Measurements from ENCODE around the gene THRB.

THRB gene

DNA sequence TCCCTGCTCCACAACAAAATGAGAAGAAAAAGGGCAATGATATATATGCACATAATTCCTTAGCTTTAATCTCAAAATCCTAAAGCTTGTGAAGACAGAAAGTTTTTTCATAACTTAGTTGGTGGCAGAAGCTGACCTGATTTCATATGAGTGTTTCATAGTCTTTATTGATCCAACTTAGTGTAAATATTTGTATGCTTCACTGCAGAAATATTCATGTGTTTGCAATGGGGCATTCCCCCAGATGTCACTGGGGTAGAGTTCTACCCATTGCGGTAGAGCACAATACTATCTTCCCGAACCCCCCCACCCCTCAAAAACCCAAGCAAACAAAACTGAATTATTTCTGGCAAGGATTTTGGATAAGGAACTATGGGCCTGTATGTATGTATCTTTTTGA, 221.2 kb downstream of the THRB start:
- TF ChIP-seq, protein P1, sequence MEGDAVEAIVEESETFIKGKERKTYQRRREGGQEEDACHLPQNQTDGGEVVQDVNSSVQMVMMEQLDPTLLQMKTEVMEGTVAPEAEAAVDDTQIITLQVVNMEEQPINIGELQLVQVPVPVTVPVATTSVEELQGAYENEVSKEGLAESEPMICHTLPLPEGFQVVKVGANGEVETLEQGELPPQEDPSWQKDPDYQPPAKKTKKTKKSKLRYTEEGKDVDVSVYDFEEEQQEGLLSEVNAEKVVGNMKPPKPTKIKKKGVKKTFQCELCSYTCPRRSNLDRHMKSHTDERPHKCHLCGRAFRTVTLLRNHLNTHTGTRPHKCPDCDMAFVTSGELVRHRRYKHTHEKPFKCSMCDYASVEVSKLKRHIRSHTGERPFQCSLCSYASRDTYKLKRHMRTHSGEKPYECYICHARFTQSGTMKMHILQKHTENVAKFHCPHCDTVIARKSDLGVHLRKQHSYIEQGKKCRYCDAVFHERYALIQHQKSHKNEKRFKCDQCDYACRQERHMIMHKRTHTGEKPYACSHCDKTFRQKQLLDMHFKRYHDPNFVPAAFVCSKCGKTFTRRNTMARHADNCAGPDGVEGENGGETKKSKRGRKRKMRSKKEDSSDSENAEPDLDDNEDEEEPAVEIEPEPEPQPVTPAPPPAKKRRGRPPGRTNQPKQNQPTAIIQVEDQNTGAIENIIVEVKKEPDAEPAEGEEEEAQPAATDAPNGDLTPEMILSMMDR (IDR thresholded peaks at IDR 0.05), result no peak

DNA sequence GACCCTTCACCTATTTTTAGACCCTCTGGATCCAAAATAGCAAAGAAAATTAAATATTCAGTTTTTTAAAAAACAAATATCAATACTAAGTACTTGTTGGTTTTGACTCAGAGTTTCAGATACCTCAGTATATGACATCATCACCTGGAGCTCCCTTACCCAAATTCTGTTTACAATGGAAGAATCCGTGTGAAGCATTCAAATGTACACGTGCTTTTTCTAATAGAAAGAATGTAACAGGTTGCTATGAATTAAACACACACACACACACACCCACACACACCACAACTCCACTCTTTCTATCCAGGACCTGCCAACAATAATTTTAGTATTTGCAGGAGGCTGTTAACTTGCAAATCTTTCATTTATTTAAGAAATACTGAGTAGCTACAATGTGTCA, 221.8 kb downstream of the THRB start:
- TF ChIP-seq, protein P1 (IDR thresholded peaks at IDR 0.05), result no peak

GRCh38 chr3:24272408-24272807, 222.2 kb downstream of the THRB start:
- TF ChIP-seq, protein P1 (IDR thresholded peaks at IDR 0.05), result no peak

DNA sequence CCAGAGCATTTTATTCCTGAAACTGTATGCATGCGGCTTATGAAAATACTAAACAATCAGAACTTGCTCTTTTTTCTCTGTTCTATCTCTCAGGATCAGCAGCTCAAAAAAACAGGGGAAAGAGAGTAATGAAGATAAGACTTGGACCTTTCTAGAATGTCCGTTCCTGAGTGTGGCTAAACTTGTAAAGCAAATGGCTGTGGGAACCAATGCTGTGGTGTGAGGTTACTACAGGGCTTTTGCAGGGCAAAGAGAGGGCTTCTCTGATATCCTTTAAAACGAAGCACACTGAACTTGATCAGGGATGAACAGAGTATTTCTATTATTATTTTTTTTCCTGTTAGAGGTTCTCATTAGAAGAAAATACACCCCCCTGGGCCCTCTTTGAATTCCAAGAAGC, 223.4 kb downstream of the THRB start:
- TF ChIP-seq, protein P1 (IDR thresholded peaks at IDR 0.05), result no peak

DNA sequence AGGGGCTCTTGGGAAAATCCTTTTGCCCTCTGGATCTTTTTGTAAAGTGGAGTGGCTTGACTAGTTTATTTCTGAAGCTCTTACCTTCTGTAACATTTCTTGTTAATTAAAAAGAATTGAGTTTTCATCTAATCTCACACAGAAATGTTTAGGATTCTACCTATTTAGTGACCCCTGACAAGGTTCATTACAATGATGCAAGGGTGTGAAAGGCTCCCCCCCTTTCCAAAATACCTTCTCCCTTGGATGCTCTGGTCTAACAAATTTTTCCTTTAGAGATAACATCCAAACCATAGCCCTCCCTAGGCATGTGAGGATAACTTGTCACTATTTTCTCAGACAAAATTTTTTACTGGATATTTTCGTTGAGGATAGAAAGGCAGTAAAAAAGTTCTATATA, 223.9 kb downstream of the THRB start:
- TF ChIP-seq, protein P1 (IDR thresholded peaks at IDR 0.05), result no peak

GRCh38 chr3:24270204-24270691, 224.4 kb downstream of the THRB start:
- TF ChIP-seq, protein P1 (IDR thresholded peaks at IDR 0.05), result no peak

- TF ChIP-seq, protein P1 (IDR thresholded peaks at IDR 0.05), result peak; percentile 84
Observed at GRCh38 chr3:24264748-24265158, 229.9 kb downstream of the THRB start.

GRCh38 chr3:24264011-24264410, 230.6 kb downstream of the THRB start:
- TF ChIP-seq, protein P1 (IDR thresholded peaks at IDR 0.05), result no peak

Data from LNCAP (cell line).